ENCODE measurements around the gene SCGB1C1.
"Not testable (repeated sequence)": the region's sequence is repeated elsewhere in the genome, so short reads cannot be mapped to it uniquely, and the experiment has no call there.

The SCGB1C1 gene

DNA sequence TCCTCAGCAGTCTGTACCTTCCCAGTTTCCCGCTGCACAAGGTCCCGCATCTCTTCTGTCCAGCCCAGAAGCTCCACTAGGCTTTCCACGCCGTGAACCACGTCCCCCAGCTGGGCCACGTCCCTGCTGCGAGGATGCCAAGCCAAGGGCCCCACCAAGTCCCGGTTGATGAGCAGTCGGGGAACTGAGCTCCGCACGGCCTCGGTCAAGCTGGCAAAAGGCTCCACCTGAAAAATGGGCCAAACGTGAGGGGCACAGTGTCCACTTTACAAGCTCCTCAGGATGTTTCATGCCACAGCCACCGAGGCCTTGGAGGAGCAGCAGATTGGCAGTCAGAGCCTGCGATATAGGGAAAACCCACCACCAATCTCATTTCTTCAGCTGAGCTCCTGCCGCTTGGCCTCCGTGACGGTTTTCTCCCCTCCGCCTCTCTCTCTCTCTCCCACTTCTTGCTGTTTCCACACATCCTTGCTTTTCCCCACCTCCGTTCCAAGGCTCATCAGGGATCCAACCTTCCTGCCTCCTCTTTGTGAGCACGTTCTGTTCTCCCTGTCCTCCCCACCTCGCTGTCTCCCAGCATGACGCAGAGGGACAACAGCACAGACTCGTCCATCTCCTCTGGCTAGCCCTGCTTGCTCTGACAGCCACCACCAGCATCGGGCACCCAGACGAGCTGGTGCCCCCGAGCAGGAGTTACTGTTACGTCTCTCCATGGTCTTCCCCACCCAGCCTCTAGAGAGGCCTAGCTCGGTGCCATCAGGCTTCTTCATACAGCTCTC lies 26.1 kb downstream of the SCGB1C1 start:
- DNase-seq (ENCODE audit: low spot score) = no peak

- not testable (repeated sequence) for DNase-seq (ENCODE audit: low spot score)
Observed at GRCh38 chr11:220641-221215, 27.9 kb downstream of the SCGB1C1 start.

DNA sequence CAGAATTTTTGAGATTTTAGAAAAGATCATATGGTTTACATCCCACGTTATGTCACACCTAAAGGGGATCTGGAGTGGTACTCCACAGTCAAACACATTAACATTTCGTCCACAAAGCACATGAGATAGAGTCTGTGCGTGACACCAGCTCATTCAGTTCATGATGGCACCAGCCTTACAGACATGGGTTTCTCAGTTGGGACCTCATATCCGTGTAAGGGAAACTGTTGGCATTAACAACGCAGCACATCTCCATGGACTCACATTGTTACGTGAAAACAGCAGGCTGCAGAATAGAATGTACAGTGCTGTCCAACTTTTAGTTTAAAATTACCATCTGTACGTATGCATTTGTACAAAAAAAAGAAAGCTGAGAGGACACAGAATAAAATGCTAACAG lies 28.7 kb downstream of the SCGB1C1 start:
- no peak for DNase-seq (ENCODE audit: low spot score)

DNA sequence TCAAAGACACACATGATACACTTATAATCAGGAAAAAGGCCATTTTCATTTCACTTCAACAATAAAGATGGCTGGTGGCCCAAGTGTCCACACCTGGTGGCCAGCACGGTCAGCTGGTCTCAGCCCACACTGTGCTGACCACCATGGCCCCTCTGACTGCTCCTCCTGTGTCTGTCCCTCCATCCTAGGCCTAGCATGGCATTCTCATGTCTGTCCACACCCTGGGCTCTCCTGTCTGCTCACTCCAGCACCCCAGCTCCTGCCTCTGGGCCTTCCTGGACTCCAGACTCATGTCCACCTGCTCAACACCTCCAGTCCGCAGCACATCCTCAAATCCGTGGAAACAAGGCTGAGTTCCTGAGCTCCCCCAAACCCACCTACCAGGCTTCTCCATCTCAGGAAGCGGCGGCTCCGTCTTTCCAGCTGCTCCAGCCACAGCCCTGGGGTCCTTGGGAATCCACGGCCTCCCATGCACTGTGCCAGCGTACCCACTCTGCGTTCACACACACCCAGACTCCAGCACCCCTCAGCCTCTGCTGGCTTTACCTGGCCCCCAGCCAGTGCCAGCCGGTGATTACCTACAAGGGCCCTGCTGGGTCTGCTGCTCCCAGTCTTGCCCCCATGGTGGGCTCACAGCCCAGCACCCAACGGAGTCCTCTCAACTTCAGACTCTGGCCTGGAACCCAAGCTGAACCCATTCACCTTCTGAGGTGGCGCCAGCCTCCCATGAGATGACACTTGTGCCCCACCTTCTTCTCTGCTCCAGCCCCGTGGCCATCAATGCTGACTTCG lies 29.3 kb downstream of the SCGB1C1 start:
- no peak for DNase-seq (ENCODE audit: low spot score)

DNA sequence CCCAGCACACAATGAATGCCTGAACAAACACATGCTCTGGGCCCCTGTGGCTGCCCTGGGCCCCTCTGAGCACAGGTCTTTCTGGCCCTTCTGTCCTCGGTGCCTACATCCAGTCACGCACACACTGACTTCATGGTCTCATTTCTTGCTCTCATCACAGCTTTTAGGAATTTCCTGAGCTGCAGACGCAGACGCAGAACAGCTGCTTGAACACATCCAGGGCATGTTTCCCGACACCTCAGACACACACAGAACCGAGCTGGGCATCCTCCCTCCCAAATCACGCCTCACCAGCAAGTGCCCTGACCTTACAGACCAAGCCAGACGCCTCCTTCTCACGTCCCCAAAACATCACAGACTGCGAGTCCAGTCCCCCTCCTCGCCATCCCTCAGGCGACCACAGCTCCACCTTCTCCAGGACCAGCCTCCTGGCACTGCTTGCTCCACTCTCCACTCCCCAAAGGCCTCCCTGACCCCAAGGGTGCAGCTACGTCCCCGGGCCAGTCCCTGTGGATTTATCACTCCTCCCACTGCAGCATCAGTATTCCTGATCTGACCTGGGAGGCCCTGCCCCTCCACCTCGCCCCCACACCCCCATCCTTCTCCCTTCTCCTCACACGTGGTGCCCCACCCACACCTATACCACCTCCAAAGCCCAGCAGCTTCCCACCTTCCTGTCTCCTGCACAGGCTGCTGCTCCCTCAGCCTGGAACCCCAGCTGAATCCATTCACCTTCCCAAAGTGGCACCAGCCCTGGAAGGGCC lies 30.3 kb downstream of the SCGB1C1 start:
- DNase-seq (ENCODE audit: low spot score) = no peak

DNA sequence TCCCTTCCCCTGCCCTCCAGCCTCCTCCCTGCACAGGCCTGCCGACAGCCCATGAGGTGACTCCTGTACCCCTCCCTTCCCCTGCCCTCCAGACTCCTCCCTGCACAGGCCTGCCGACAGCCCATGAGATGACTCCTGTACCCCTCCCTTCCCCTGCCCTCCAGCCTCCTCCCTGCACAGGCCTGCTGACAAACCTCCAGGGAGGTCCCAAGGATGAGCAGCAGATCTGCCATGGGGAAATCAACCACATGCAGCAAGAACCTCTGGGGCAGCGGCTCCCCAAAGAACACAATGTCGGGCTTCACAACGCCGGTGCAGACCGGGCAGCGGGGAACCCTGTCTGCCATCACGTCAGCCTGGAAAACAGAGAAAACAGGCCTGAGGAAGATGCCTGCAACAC lies 31.0 kb downstream of the SCGB1C1 start:
- no peak for DNase-seq (ENCODE audit: low spot score)

DNA sequence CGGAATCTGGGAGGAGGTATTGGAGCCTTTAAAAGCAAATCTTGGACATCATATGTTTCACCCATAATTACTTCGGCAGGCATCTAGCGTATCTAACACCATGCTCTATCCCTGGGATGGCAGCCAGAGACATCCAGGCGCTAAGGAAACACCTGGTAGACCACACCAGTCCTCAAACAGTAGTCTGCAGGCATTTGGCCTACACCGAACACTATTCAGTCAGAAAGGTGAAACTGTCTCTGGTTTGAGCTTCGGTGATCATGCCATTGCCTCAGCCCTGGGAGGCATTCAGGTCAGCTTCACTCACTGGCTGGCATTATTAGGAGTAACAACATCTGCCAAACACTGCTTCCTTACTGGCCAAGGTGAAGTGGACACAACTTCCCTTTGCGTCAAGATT lies 31.5 kb downstream of the SCGB1C1 start:
- no peak for DNase-seq (ENCODE audit: low spot score)

GRCh38 chr11:225734-226453 lies 33.0 kb downstream of the SCGB1C1 start:
- no peak for DNase-seq (ENCODE audit: low spot score)

DNA sequence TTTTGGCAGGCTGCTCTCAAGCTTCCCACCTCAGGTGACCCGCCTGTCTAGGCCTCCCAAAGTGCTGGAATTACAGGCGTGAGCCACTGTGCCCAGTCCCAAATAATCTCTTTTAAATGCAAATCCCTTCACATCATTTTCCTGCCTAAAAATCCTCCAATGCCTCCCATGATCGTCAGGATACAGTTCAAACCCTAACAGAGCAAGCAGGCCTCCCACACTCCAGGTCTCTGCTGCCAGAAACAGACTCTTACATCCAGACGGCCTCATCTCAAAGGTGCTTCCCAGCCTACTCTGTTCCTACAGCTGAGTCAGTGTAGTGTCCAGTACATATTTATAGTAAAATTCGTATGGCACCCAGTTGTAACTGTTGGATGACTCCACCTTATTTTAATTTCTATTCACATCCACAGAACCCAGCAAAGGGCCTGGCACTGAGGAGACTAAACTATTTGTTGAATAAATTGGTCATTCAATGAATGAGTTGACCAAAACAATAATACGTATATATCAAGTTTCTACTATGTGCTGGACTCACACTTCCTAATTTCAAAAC lies 35.0 kb downstream of the SCGB1C1 start:
- DNase-seq (ENCODE audit: low spot score) = no peak

- DNase-seq (ENCODE audit: low spot score) = no peak
Observed at GRCh38 chr11:230431-230830, 37.6 kb downstream of the SCGB1C1 start.

- DNase-seq (ENCODE audit: low spot score) = no peak
Observed at GRCh38 chr11:232783-233565, 40.1 kb downstream of the SCGB1C1 start.

DNA sequence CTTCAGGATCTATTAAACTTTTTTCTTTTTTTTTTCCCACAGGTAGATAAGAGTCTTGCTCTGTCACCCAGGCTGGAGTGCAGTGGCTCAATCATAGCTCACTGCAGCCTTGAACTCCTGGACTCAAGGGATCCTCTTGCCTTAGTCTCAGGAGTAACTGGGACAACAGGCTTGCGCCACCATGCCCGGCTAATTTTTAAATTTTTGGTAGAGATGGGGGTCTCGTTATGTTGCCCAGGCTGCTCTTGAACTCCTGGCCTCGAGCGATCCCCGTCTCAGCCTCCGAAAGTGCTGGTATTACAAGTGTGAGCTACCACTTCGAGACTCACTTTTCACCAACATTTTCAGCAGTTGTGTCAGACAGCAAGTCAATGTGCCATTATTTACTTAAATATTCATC lies 42.3 kb downstream of the SCGB1C1 start:
- no peak for DNase-seq (ENCODE audit: low spot score)

DNA sequence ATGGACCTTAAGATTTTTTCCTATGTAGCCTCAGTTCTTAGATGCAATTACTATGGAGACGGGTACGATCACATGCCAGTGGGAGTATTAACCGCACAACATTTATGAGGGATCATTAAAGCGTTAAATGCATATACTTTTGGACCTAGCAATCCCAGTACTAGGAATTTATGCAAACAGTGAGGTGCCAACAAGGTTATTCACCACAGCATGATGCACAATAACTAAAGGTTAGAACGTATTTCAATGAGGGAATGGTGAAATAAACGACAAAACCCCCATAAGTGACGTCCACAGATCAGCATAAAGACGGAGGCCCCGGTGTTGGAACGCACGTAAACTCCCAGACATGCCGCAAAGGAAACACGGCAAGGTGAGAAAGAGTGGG lies 42.7 kb downstream of the SCGB1C1 start:
- peak; percentile 49 for DNase-seq (ENCODE audit: low spot score)

- DNase-seq (ENCODE audit: low spot score) = peak; percentile 89
Observed at GRCh38 chr11:235997-236773, 43.3 kb downstream of the SCGB1C1 start, which contains the start of gene SIRT3. Gene SIRT3 (minus strand): TSS chr11:236342. CDS start chr11:236328, 14 bp downstream.

DNA sequence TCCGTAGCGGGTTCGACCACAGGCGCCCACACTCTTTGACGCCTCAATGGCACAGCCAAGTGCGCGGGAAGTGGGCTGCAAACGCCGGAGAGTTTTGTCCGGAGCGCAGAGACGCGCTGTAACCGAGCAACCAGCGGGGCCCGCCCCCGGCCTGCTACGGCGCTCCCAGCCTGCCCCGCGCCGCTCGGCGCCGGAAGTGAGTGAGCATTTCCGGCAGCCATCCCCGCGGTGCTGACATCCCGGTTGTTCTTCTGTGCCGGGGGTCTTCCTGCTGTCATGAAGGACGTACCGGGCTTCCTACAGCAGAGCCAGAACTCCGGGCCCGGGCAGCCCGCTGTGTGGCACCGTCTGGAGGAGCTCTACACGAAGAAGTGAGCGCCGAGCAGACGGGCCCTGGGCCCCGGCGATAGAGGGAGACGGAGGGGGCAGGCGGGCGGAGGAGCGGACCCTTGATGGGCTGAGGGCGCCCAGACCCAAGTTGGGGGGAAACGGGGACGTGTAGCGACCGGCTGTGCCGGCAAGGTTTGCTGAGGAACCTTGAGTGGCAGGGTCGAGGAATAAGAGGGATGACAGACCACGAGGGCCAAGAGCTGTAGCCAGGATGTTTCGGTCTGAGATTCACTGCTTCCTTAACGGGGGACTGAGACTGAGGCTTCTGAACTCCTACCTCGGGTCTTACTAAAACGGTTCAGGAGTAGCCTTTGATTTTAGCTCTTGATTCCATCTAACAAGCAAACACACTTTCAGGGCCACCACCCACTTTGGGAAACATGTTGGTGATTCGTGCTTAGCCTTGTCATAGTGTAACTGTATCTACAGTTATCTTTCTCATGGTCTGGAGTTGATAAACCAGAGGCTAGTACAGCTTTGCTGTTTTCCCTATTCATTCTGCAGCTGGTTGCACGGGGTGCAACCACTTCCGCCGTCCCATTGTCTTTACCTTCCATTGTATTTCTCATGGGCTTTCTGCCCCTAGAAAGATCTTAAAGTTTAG lies 44.2 kb downstream of the SCGB1C1 start, which contains the start of gene PSMD13:
Gene PSMD13 (plus strand): TSS at position 203 of the 994 bp plus-strand sequence. CDS start 74 bp downstream, at position 277.
- peak; percentile 90 for DNase-seq (ENCODE audit: low spot score)

- not testable (repeated sequence) for DNase-seq (ENCODE audit: low spot score)
Observed at GRCh38 chr11:238346-238745, 45.5 kb downstream of the SCGB1C1 start.

DNA sequence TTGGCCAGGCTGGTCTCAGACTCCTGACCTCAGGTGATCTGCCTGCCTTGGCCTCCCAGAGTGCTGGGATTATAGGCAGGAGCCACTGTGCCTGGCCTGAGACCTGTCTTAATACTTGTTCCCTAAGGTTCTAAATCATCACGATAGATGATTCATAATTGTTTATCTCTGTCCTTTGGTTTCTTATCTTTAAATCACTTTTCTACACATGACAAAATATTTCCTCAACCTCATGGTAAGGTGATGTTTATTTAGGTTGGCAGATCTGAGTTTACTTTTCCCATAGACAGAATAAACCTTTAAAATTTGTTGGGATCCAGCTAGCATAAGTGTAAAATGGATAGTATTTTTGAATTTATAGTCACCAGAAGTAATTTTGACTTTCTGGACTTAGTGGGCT lies 47.4 kb downstream of the SCGB1C1 start:
- DNase-seq (ENCODE audit: low spot score) = no peak

GRCh38 chr11:241634-242033 lies 48.8 kb downstream of the SCGB1C1 start:
- DNase-seq (ENCODE audit: low spot score) = no peak

Measured in activated CD4-positive, alpha-beta T cell treated with anti-CD3 and anti-CD28 coated beads, Interleukin-2, Interleukin-4, amounts not matched to agents 100 ng/mL and 50 ng/mL, durations not matched to agents 16 hours and 8 hours (primary cell).